Smooth muscle cell of the brain vasculature (primary cell): ENCODE results near the gene TBC1D9.

Experiments
- DNase-seq: peaks from one replicate; pipeline ENCODE4 v3.0.0-alpha.2; 2012; ENCODE audit warnings: low read depth, low spot score

The TBC1D9 gene

DNA sequence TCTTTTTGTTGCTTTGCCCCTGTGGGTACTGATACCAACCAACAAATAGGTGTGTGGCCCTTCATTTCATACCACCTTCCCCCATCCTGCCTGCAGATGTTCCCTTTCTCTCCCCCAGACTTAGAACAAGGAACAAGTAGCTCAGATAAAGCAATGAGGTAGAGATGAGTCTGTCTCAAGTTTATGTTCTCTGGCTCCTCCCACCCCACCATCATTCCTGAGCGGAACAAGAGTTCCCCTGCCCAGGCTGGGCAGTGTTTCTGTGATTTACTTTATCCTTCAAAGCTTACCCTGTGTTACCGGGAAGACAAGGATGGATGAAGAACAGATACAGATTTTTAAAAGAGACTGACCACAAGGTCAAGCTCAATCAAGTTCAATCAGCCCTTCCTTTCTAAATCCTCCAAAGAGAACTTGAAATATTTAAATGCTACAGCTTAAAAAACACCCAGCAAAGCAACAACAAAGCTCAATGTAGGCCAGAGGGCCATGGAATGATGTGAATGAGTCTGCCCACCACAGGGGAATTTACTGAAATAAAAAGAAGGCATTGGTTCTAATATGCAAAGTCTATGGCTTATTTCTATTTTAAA is 107.4 kb downstream of the TBC1D9 start:
- no peak for DNase-seq

DNA sequence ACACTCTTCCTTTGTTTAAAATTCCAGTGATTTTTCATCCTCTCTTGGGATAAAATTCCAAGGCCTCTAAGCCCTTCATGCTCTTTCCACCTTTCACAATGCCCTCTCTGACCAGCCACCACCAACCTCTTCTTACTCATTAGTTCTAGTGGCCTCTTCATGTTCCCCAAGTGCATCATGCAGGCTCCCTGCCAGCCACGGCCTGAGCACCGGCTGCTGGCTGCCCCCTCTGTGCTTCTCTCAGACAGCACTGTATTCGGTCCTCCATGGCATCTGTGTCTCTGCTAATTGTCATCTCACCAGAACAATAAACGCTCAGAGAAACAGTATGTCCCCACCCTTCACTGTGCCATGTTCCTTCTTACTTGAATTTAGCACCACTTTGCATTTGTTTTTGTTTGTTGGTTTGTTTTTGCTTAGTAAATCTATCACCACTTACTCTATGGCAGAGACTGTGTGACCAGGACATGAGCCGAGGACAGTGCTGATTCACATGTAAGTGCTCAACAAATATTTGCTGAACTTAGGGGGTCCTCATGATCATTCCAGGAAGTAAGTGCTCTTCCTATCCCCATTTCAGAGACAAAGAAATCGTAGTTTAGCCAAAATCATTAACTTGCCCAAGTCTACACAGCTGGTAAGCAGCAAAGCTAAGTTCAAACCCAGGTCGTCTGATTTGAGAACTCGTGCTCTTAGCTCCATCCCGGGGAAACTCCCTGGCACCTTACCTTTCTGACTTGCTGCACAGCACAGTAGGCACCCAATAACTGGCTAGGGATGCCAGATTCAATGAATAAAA is 110.4 kb downstream of the TBC1D9 start:
- no peak for DNase-seq

DNA sequence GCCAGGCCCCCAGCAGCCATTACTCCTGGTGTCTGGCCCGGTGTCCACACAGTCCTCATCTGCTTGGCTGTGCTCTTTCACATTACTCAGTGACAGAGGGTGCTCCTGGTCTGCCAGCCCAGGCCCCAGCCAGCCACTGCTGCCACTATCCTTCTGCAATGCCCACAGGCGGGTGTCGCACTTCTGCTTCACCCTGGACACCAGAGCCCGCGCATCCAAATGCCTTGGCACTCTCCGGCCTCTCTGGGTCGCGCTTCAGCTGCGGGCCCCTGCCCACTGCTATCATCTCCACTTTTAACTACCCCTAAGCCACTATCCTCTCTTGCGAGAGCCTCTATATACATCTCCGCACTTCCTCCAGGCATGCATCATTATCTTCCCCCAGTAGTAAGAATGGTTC is 111.0 kb downstream of the TBC1D9 start:
- DNase-seq, result no peak

DNA sequence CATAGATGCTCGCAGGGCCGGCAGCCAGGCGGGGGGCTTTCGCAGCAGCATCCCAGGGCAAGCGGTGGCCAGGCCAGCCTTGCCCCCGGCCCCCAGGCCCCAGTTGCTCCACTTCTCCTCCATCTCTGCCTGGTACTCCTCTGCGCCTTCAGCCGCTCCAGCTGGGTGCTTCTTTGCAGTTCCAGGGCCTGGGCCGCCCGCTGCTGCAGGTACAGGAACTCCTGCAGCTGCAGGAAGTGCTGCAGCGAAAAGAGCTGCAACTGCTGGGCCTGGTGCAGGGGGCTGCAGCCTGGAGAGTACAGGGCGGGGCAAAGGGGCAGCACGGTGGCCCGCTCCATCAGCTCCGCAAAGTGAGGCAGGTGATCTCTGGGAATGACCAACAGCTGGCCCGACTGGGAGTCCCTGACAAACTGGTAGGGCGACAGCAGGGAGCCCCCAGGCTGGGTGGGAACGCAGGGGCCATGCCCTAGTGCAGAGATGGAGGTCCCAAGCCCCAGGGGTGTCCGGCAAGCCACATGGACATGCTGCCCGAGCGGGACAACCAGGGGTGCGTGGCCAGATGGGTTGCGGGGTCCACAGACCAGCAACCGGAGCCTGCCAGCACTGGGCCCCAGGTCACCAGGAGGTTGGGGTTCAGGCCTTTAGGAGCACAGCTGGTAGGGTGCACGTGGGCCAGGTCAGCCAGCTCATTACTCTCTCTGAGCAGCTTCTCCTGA is 111.6 kb downstream of the TBC1D9 start:
- DNase-seq, result no peak

DNA sequence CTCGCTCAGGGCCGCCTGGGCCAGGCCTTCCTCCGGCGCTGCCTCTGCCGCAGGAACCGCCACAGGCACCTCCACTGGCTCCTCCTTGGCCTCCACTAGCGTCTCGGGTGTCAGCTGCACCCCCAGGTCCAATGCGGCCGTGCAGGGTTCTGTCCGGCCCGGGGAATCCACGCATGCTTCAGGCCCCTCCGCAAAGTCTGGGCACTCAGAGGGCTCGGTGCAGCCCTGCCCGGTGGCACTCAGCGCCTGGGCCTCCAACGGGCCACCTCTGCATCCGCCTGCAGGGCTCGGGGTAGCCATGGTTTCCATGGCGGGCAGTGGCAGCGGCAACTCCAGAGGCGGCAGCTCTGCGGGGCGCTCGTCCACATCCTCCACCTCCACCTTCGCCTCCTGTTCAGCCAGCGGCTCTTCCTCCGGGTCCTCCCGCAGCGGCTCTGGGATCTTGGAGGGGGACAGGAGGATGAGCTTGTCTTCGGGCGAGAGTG is 112.6 kb downstream of the TBC1D9 start:
- DNase-seq, result no peak

DNA sequence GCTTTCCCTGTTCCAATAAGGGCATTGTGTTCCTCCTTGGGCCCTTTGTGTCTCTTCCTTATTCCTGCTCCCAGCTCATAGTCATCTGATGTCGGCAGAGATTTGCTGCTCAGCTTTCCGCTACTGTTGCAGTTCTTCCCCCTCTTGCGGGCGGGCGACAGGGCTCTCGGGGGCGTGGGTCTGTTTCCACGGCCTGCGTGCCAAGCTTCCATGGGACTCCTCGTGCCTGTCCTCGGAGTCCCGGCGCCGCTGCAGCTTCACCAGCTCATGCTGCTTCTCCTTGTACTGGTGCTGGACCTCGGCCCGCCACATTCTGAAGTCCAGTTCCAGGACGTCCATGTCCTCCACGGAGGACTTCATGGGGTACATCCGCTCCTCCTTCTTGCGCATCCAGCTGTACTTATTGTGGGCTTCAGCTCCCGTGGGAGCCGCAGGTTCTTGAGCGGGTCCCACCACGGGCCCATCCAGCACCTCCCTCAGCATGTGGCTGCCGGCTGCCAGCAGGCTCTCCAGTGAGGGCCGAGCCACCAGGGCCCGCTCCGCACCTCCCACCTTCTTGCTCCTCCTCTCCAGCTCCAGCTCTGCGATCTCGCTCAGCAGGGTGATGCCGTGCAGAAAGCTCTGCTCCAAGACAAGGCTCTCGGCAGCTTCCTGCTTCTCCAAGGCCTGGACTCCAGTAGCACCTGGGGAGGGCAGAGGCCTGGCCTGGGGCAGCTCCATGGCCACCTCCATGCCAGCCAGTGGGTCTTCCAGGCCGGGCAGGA is 113.3 kb downstream of the TBC1D9 start:
- no peak for DNase-seq

DNA sequence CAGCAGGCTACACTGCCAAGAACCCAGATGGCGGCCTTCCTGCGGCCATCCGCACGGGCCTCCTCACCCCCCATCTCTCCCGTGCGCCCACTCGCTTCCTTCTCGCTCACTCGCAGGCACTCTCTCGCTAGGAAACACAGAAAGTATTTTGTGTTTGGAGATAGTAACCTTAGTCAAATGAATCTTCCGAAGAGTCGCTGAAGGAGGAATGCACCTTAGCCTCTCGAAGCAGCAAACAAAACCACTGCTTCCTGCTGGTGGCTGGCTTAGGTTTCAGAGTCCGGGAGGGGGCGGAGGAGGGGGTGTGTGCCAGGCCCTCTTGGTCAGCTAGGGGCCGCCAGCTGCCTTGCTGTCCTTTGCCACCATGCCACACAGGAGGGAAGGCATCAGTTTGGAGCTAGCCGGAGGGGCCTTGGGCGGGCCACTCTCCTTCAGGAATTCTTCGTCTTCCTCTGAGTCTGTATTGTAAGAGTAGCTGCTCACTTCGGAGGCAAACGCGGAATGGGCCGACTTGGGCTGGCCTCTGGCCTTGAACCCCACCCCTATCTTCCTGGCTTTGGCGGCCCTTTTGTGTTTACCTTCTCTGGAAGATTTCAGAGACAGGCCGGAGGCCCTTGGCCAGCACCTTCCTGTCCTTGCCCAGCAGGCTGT is 114.3 kb downstream of the TBC1D9 start:
- no peak for DNase-seq

DNA sequence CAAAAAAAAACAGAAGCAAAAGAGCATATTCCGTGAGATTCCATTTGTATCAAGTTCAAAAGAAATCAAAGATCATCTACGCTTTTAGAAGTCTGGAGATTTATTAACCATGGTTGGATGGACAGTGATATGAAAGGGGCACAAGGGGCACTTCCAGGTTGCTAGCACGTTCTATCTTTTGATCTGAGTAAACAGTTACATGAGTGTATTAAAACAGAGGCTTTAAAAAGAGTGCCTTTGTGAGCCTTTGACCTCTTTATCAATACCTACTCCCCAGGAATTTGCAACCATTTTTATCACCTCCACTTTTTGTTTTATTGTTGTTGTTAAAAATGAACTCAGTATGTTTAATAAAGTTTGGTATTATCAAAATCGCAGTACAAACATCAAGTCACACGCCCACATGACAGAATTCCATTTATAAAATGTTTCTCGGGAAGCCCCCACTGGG is 115.1 kb downstream of the TBC1D9 start:
- DNase-seq, result no peak

DNA sequence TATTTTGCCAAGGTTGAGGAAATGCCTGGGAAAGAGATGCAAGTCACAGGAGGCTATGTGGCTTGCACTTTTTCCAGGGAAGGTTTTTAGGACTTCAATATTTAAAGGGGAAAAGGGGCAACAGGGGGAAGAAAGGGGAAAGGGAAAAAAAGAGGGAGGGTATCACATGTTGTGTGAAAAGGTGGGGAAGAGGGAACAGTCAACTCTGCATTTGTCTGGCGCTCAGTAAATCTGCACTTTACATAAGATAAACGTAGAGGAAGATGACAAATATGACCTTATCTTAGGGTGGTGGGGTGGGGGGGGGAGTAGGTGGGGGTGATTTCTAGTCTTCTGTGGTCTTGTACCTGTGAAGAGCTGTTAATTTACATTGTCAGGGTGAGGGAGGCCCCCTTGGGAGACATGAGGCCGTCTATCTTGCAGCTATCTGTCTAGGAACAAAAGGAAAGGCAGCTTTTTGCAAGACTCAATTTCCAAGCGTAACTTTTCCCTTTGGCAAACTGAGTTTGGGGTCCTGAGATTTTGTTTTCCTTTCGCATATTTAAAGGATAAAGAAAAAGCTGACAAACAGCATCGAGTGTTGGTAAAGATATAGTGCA is 115.9 kb downstream of the TBC1D9 start:
- no peak for DNase-seq

DNA sequence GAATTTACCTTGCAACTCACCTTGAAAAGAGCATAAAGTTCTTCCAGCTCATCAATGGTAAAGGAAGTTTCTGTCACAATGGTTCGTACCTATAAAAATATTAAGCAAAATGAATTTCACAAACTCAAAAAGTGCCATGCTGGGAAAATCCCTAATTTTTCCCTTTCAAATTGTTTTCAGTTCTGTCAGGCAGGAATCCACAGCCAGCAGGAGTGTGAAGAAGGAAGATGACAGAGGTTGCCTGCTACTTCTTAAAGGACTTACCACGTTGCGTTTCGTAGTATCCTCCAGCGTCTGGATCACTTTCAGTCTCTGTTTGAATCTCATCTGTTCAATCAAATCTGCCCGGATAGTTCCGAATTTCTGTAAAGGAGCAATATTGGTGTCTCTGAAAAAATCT is 117.1 kb downstream of the TBC1D9 start:
- no peak for DNase-seq

DNA sequence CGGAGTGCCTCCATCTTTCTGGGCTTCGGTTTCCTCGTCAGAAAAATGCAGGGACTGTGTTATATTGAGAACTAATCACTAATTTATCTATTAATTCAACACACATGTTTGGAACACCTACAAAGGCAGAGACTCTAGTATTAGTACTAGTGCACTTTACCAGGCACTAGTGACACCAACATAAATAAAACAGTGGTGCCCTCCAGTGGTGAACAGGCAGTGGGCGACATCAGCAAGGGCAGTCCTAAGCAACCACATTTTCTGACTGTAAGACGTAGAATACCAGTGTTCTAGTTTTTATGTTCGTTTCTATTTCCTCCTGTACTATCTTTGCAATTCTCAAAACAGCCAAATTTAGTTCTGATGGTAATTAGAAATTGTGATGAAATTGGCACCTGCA is 118.3 kb downstream of the TBC1D9 start:
- DNase-seq, result no peak

DNA sequence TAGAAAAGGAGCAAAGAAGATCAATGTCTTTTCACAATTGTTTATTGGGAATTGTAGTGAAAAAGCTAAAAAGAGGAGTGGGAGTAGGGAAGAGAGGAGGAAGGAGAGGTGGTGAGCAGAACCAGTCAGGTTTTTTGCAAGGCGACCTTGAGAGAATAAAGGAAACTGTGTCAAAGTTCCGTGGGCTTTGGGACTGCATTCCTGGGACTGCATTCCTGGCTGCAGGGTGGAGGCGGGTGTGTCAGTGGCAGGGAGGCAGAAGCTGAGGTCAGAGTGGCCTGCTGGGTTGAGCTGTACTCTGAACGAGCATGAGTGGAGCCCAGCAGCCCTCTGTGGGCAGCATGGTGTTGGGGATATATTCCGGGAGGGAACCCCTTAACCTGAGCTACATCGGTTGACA is 120.6 kb downstream of the TBC1D9 start:
- no peak for DNase-seq

DNA sequence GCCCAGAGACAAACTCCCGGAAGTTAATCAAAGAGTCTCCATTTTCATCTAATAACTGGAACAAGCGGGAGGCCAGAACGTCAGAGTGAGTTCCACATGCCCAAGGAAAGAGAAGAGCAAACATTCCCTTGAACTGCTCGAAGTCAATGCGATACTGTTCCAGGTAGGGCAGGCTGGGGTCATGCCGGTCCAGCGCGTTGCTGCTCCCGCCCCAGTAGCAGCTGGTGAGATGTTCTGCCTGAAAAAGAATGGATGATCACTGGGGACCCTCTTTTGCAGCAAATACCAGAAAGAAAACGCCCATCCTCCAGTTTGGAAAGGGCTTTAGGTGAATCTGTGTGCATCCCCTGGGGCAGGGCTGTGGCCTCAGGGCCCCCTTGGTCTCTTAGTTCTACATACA is 122.2 kb downstream of the TBC1D9 start:
- no peak for DNase-seq

DNA sequence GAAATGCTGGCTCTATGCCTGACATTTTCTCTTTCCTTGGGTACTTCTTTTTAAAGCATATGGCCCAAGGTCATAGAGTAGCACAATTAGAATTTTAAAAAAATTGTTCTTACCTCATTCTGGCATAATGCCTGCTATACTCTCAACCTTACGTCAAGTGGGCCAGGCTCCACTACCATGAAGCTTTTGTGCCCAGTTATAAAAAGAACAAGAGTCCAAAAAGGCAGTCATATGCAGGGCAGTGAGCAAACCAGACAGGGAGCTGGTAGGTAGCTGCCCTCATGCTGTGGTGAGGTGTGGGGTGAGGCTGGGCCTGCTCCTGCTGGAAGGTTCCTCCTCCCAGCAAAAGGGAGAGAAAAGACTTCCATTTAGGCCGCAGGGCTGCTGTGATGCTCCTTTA is 123.1 kb downstream of the TBC1D9 start:
- no peak for DNase-seq

DNA sequence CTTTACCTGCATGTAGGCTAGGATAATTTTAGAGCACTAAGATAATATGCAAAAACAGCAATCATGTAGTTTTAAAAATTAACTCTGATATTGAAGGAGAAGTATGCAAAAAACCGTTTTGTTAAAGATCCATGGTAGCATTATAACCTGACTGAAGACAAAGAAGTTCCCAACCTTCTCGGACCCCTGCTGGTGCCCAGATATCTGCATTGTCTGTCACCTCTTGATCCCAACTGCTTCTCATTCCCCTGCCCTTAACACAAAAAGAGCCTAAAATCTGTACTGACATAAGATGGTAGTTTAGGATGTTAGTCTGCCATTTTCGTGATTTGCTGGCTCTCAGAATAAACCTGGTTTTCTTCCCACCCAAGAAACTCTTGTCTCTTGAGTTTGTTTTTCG is 125.9 kb downstream of the TBC1D9 start:
- DNase-seq, result no peak

DNA sequence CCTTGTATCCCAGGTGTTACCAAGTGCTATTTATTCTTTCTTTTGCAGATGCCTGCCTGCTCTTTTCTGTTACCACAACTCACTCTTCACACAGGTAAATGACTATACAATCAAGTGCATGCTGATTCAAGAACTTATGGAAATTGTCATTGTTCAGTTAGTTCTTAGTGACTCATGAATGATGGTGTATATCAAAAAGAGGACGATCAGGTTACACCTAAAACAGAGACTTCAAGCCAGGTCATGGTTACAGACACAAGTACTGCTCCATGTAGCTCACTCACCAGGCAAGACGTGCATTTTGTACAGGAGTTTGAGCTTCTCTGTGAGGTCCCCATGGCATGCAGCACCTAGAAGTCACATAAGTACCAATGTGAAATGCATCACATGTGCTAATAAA is 128.2 kb downstream of the TBC1D9 start:
- DNase-seq, result no peak

DNA sequence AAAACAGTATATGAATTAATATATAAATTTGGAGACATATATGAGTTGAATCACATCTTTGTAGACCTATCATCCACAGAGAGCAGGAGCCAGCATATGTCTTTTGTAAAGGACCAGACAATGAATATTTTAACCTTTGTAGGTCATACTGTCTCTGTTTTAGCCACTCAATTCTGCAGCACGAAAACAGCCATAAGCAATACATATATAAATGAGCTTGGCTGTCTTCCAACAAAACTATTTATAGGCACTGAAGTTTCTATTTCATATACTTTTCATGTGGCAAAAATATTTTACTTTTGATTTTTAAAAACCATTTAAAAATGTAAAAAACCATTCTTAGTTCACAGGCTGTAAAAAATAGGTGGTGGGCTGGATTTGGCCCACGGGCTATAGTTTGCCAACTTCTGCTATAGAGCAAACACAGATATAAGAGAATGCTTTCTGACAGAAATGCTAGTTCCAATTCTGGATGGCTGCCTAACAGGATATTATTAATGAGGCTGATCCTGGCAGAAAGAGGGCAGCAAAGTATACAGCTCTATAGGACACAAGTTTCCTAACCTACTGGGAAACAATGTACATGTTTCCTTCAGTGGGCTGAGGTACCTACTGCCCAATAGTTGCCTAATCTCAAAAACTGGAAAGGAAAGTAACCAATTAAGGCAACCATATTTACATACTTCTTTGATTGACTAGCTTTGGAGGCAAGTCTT is 129.4 kb downstream of the TBC1D9 start:
- DNase-seq, result no peak

DNA sequence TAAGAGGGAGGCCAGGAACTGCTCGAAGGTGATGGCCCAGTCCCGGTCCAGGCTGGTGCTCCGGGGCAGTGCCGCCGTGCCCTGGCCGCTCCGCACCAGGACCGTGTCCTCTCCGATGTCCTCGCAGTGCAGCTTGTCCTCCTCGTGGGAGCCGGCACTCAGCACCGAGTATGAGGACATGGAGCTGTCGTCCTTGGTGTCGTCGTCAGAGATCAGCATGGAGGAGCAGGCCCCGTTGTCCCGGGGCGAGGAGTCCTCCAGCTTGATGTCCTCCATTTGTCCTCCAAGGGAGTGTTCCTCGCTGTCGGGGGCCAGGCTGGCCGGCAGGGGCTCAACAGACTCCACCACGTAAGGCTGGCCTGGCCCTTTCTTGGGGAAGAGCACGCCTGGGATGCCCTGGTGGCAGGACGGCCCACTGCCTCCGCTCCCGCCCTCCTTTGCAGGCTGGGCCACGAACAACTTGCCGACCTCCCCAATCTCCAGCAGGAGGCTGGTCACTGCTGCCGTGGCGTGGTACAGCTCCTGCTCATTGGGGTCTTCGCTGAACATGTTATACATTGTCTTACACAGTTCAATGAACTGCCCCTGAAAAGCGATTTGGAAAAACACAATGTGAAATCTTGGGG is 133.7 kb downstream of the TBC1D9 start:
- DNase-seq, result no peak

DNA sequence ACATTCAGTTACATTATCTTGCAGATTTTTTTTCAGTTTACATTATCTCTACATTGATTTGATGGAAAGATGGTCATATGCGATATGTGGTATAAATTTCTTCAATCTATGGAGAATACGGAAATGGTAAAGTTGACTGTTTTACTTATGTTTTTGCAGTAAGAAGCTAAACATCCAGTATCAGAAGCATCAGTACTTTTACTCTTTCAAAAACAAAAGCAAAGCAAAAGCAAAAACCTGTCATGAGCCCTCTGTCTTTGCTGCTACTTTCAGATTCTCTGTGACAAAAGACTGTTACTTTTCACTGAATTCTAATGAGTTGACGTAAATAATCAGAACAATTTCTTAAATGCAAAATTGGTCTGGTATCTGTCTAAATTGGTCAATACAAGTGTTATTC is 135.0 kb downstream of the TBC1D9 start:
- DNase-seq, result no peak
